Keratinocyte (primary cell): ENCODE data around the gene ATG10. TPM values are rescaled to one million over a fixed set of nuclear protein-coding genes. Genes with fewer than 3 reads are reported as not detected.
"Not testable (repeated sequence)": the region's sequence is repeated elsewhere in the genome, so short reads cannot be mapped to it uniquely, and the experiment has no call there.

Source experiments
- DNase-seq: peaks from one replicate; pipeline ENCODE4 v3.0.0-alpha.2; 2011; ENCODE audit warnings: low read depth, missing footprints, low spot score
- FAIRE-seq: peaks from 2 replicates; lab custom pipeline; 2011; peaks lifted over from hg19 to GRCh38; lab: Jason Lieb, UNC
- H2AFZ ChIP-seq: 2 replicates; pipeline ENCODE4 v1.6.0; 2012; ENCODE audit warnings: low read length, control low read depth, inconsistent platforms; ENCODE audit not compliant: control insufficient read depth
- H3K27ac ChIP-seq: 2 replicates; pipeline ENCODE4 v1.5.1; 2011; ENCODE audit warnings: low read length; ENCODE audit not compliant: control insufficient read depth, insufficient read depth
- H3K27me3 ChIP-seq: 3 replicates; pipeline ENCODE4 v1.6.0; 2011; ENCODE audit warnings: low read length; ENCODE audit not compliant: control insufficient read depth, insufficient read depth; ENCODE audit errors: extremely low read depth
- H3K36me3 ChIP-seq, 2 experiments: 2 replicates in 1 of 2; 3 replicates in 1 of 2; pipeline ENCODE4 v1.5.1; 2011; ENCODE audit warnings: low read length in 2 of 2, mild to moderate bottlenecking in 1 of 2; ENCODE audit not compliant: control insufficient read depth in 2 of 2, insufficient read depth in 2 of 2; ENCODE audit errors: extremely low read depth in 1 of 2
- H3K4me1 ChIP-seq: 3 replicates; pipeline ENCODE4 v1.5.1; 2011; ENCODE audit warnings: low read length; ENCODE audit not compliant: control insufficient read depth, insufficient read depth; ENCODE audit errors: extremely low read depth
- H3K4me2 ChIP-seq: 3 replicates; pipeline ENCODE4 v1.6.0; 2011; ENCODE audit warnings: low read depth, low read length; ENCODE audit not compliant: control insufficient read depth, insufficient read depth; ENCODE audit errors: extremely low read depth
- H3K4me3 ChIP-seq, 3 experiments: fragments of 200-600 bp in 1 of 3; sonication (generic) in 1 of 3; 2 replicates in 2 of 3; 3 replicates in 1 of 3; pipeline ENCODE4 v1.5.1; 2011 to 2016; ENCODE audit warnings: low read length in 3 of 3, mild to moderate bottlenecking in 3 of 3, control low read depth in 2 of 3, inconsistent platforms in 1 of 3, low read depth in 1 of 3, mixed read lengths in 1 of 3, mixed run types in 1 of 3, moderate library complexity in 1 of 3; ENCODE audit not compliant: control insufficient read depth in 2 of 3, insufficient read depth in 2 of 3; ENCODE audit errors: extremely low read depth in 1 of 3
- H3K79me2 ChIP-seq: 2 replicates; pipeline ENCODE4 v1.6.0; 2012; ENCODE audit warnings: low read length; ENCODE audit not compliant: control insufficient read depth, insufficient read depth
- H3K9ac ChIP-seq: 3 replicates; pipeline ENCODE4 v1.6.0; 2011; ENCODE audit warnings: low read length; ENCODE audit not compliant: control insufficient read depth, insufficient read depth; ENCODE audit errors: extremely low read depth
- H3K9me1 ChIP-seq: 3 replicates; pipeline ENCODE4 v1.6.0; 2011; ENCODE audit warnings: low read length; ENCODE audit not compliant: control insufficient read depth, insufficient read depth; ENCODE audit errors: extremely low read depth
- H3K9me3 ChIP-seq: 2 replicates; pipeline ENCODE4 v1.5.1; 2012; ENCODE audit warnings: low read depth, low read length; ENCODE audit not compliant: control insufficient read depth
- H4K20me1 ChIP-seq: 3 replicates; pipeline ENCODE4 v1.6.0; 2011; ENCODE audit warnings: low read length; ENCODE audit not compliant: control insufficient read depth, insufficient read depth; ENCODE audit errors: extremely low read depth
- EZH2 ChIP-seq: IDR thresholded peaks from one replicate; pipeline ENCODE4 v1.6.1; 2012; ENCODE audit warnings: inconsistent platforms, mild to moderate bottlenecking, low read length, moderate library complexity
- dilution Hi-C: fragments of 300-500 bp; cut with MboI; formaldehyde crosslinking; loops from one replicate; pipeline ENCODE4 v1.7.0; 2020; ENCODE audit warnings: low sequenced_read_pairs; ENCODE audit not compliant: extremely low pct_ligation_motif_present
- polyA plus RNA-seq, 5 experiments: library from polyadenylated mRNA; depleted of rRNA in 3 of 5; stranded (reverse) in 3 of 5; stranded (forward) in 1 of 5; unstranded in 1 of 5; fragments of >200 nt; gene quantifications; 1 replicate in 1 of 5; 2 replicates in 3 of 5; 3 replicates in 1 of 5; pipeline versions ENCODE4 v1.2.1 to v1.2.3, GENCODE V29; 2011 to 2012; ENCODE audit warnings: missing spikeins in 2 of 5, low read depth in 1 of 5, low replicate concordance in 1 of 5
- TF ChIP-seq, protein P1 (sequence below), 3 experiments: IDR thresholded peaks in 1 of 3; conservative IDR thresholded peaks in 1 of 3; optimal IDR thresholded peaks in 1 of 3; 2 replicates in 2 of 3; 3 replicates in 1 of 3; pipeline versions ENCODE3 to v1.5.1; 2011; ENCODE audit warnings: low read length in 3 of 3, mild to moderate bottlenecking in 3 of 3, moderate library complexity in 2 of 3, control low read depth in 1 of 3, inconsistent platforms in 1 of 3; ENCODE audit not compliant: insufficient read depth in 2 of 3; ENCODE audit errors: extremely low read depth in 1 of 3

The ATG10 gene
- polyA plus RNA-seq, 1 donor (not counting 4 experiments of a cell fraction or from before 2014, with no cell fraction given), result 5.4 TPM

- Histone ChIP-seq H3K9ac (no peak overlapping the region), H3K4me2 (no peak overlapping the region), H3K4me3 (no peak overlapping the region), H3K4me1 (no peaks in the 10 kb centered on the region), H3K36me3 (no peaks in the 10 kb centered on the region), H3K27ac (no peak overlapping the region), H2AFZ (no peak overlapping the region), H3K9me3 (no peaks in the 10 kb centered on the region), H4K20me1 (no peaks in the 10 kb centered on the region), H3K27me3 (no peaks in the 10 kb centered on the region), H3K79me2 (no peaks in the 10 kb centered on the region), H3K9me1 (no peaks in the 10 kb centered on the region)
- no peak for DNase-seq
- no peak for FAIRE-seq
- dilution Hi-C loops, result no loop called here
- no peak for TF ChIP-seq EZH2
- TF ChIP-seq, protein P1, sequence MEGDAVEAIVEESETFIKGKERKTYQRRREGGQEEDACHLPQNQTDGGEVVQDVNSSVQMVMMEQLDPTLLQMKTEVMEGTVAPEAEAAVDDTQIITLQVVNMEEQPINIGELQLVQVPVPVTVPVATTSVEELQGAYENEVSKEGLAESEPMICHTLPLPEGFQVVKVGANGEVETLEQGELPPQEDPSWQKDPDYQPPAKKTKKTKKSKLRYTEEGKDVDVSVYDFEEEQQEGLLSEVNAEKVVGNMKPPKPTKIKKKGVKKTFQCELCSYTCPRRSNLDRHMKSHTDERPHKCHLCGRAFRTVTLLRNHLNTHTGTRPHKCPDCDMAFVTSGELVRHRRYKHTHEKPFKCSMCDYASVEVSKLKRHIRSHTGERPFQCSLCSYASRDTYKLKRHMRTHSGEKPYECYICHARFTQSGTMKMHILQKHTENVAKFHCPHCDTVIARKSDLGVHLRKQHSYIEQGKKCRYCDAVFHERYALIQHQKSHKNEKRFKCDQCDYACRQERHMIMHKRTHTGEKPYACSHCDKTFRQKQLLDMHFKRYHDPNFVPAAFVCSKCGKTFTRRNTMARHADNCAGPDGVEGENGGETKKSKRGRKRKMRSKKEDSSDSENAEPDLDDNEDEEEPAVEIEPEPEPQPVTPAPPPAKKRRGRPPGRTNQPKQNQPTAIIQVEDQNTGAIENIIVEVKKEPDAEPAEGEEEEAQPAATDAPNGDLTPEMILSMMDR (optimal IDR thresholded peaks at IDR 0.05 in 1 of 3, IDR thresholded peaks at IDR 0.05 in 1 of 3, conservative IDR thresholded peaks at IDR 0.05 in 1 of 3; ENCODE audit: extremely low read depth in 1 of 3, insufficient read depth in 2 of 3, low read length in 3 of 3), result no peak
These were observed 86.9 kb downstream of the ATG10 start for GRCh38 chr5:82058710-82059109.

DNA sequence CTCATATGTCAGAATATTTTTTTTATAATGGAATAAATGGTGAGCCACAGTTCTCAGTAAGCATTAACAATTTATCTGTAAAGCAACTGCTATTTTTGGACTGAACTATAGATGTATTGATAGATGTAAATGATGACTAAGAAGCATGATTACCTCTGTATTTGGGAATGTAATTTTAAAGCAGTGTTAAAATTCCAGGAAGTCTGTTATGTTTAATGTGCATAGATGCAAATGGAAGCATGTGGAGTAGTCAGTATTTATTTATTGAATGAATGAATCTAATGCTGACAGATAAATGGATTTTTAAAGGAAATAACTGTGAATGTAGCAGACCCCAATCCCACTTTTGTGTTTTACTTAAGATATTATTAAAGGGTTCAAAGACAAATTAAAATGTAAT lies 95.0 kb downstream of the ATG10 start:
- Histone ChIP-seq H3K4me3 (no peak overlapping the region), H3K79me2 (no peaks in the 10 kb centered on the region), H2AFZ (no peak overlapping the region), H3K9me3 (no peaks in the 10 kb centered on the region), H4K20me1 (no peaks in the 10 kb centered on the region), H3K36me3 (no peaks in the 10 kb centered on the region), H3K4me2 (no peak overlapping the region), H3K27ac (no peak overlapping the region), H3K9me1 (no peaks in the 10 kb centered on the region), H3K27me3 (no peaks in the 10 kb centered on the region), H3K4me1 (no peaks in the 10 kb centered on the region), H3K9ac (no peak overlapping the region)
- dilution Hi-C loops, result no loop called here
- DNase-seq (no peak), FAIRE-seq (no peak)
- TF ChIP-seq, protein P1 (optimal IDR thresholded peaks at IDR 0.05 in 1 of 3, IDR thresholded peaks at IDR 0.05 in 1 of 3, conservative IDR thresholded peaks at IDR 0.05 in 1 of 3; ENCODE audit: extremely low read depth in 1 of 3, insufficient read depth in 2 of 3, low read length in 3 of 3), result no peak
- TF ChIP-seq EZH2, result no peak

DNA sequence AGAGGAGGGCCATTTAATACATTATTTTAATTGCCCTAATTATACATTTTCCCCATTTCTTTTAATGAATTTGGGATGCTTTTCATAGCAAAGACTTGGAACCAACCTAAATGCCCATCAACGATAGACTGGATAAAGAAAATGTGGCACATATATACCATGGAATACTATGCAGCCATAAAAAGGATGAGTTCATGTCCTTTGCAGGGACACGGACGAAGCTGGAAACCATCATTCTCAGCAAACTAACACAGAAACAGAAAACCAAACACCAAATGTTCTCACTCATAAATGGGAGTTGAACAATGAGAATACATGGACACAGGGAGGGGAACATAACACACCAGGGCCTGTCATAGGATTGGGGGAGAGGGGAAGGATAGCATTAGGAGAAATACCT lies 96.2 kb downstream of the ATG10 start:
- H3K27me3 ChIP-seq, H3K9me1 ChIP-seq, H3K4me1 ChIP-seq, H3K79me2 ChIP-seq, H3K9me3 ChIP-seq, H3K9ac ChIP-seq, H3K36me3 ChIP-seq, H3K4me2 ChIP-seq, H3K27ac ChIP-seq, H2AFZ ChIP-seq, FAIRE-seq, dilution Hi-C loops, H4K20me1 ChIP-seq, H3K4me3 ChIP-seq, DNase-seq: not testable (repeated sequence)
